H9 (cell line): ENCODE data around the gene IGFBP3. TPM values are rescaled to one million over a fixed set of nuclear protein-coding genes. Genes with fewer than 3 reads are reported as not detected.

Source experiments
- DNase-seq: peaks from one replicate; pipeline ENCODE4 v3.0.0-alpha.2; 2017
- H2AFZ ChIP-seq: one replicate; pipeline ENCODE4 v1.6.1; 2013; ENCODE audit warnings: mild to moderate bottlenecking, low read length, control low read depth, moderate library complexity
- H2AK5ac ChIP-seq: 2 replicates; pipeline ENCODE4 v1.6.1; 2013; ENCODE audit warnings: low read length, control low read depth, mixed read lengths; ENCODE audit not compliant: insufficient read length
- H2BK120ac ChIP-seq: one replicate; pipeline ENCODE4 v1.6.1; 2013; ENCODE audit warnings: low read depth, mild to moderate bottlenecking, low read length, control low read depth, inconsistent platforms; ENCODE audit not compliant: poor library complexity, severe bottlenecking
- H2BK12ac ChIP-seq: 2 replicates; pipeline ENCODE4 v1.6.1; 2013; ENCODE audit warnings: low read length, control low read depth, mixed read lengths, low read depth; ENCODE audit not compliant: insufficient read length
- H2BK15ac ChIP-seq: 2 replicates; pipeline ENCODE4 v1.6.1; 2013; ENCODE audit warnings: low read depth, low read length, control low read depth
- H2BK20ac ChIP-seq: one replicate; pipeline ENCODE4 v1.6.1; 2013; ENCODE audit warnings: low read depth, mild to moderate bottlenecking, low read length, control low read depth, inconsistent platforms; ENCODE audit not compliant: poor library complexity, severe bottlenecking
- H2BK5ac ChIP-seq: 2 replicates; pipeline ENCODE4 v1.6.1; 2013; ENCODE audit warnings: low read length, control low read depth, mixed read lengths; ENCODE audit not compliant: insufficient read length
- H3K14ac ChIP-seq: 2 replicates; pipeline ENCODE4 v1.6.1; 2013; ENCODE audit warnings: low read length, control low read depth; ENCODE audit not compliant: insufficient read depth
- H3K18ac ChIP-seq: 2 replicates; pipeline ENCODE4 v1.6.1; 2013; ENCODE audit warnings: low read depth, mild to moderate bottlenecking, mixed read lengths, low read length, control low read depth; ENCODE audit not compliant: insufficient read length
- H3K23ac ChIP-seq: 2 replicates; pipeline ENCODE4 v1.6.1; 2013; ENCODE audit warnings: low read length, control low read depth, mixed read lengths, low read depth; ENCODE audit not compliant: insufficient read length
- H3K23me2 ChIP-seq: 2 replicates; pipeline ENCODE4 v1.6.1; 2013; ENCODE audit warnings: low read depth, mild to moderate bottlenecking, mixed read lengths, low read length, control low read depth; ENCODE audit not compliant: insufficient read length, poor library complexity, severe bottlenecking
- H3K27ac ChIP-seq: 2 replicates; pipeline ENCODE4 v1.5.1; 2013; ENCODE audit warnings: low read length, control low read depth, mixed read lengths, low read depth; ENCODE audit not compliant: insufficient read length
- H3K27me3 ChIP-seq: 2 replicates; pipeline ENCODE4 v1.6.1; 2013; ENCODE audit warnings: low read length, control low read depth, inconsistent platforms; ENCODE audit not compliant: insufficient read depth
- H3K4ac ChIP-seq: 2 replicates; pipeline ENCODE4 v1.6.1; 2013; ENCODE audit warnings: low read depth, mild to moderate bottlenecking, control low read depth, inconsistent platforms, low read length, moderate library complexity
- H3K4me1 ChIP-seq: 2 replicates; pipeline ENCODE4 v1.6.1; 2013; ENCODE audit warnings: low read length, control low read depth, inconsistent platforms; ENCODE audit not compliant: insufficient read depth
- H3K4me2 ChIP-seq: 2 replicates; pipeline ENCODE4 v1.6.1; 2013; ENCODE audit warnings: low read length, control low read depth, mixed read lengths; ENCODE audit not compliant: insufficient read length, insufficient read depth
- H3K56ac ChIP-seq: 2 replicates; pipeline ENCODE4 v1.6.1; 2013; ENCODE audit warnings: low read depth, mild to moderate bottlenecking, mixed read lengths, low read length, control low read depth; ENCODE audit not compliant: insufficient read length
- H3K79me1 ChIP-seq: 2 replicates; pipeline ENCODE4 v1.6.1; 2013; ENCODE audit warnings: low read depth, mild to moderate bottlenecking, moderate library complexity, low read length, control low read depth, inconsistent platforms; ENCODE audit not compliant: insufficient read depth, poor library complexity, severe bottlenecking
- H3K79me2 ChIP-seq: 2 replicates; pipeline ENCODE4 v1.6.1; 2013; ENCODE audit warnings: low read length, control low read depth, inconsistent platforms; ENCODE audit not compliant: insufficient read depth
- H3K9ac ChIP-seq: 2 replicates; pipeline ENCODE4 v1.6.1; 2013; ENCODE audit warnings: low read length, control low read depth, mixed read lengths; ENCODE audit not compliant: insufficient read length; ENCODE audit errors: extremely low read depth
- H3K9me3 ChIP-seq: one replicate; pipeline ENCODE4 v1.6.1; 2013; ENCODE audit warnings: low read depth, low read length, inconsistent platforms; ENCODE audit not compliant: control insufficient read depth
- H3T11ph ChIP-seq: one replicate; pipeline ENCODE4 v1.6.1; 2013; ENCODE audit warnings: mild to moderate bottlenecking, low read length, control low read depth, inconsistent platforms
- H4K20me1 ChIP-seq: one replicate; pipeline ENCODE4 v1.6.1; 2013; ENCODE audit not compliant: control insufficient read depth, insufficient read length, insufficient read depth
- H4K5ac ChIP-seq: 2 replicates; pipeline ENCODE4 v1.6.1; 2013; ENCODE audit warnings: low read depth, mild to moderate bottlenecking, mixed read lengths, low read length, control low read depth; ENCODE audit not compliant: insufficient read length
- H4K8ac ChIP-seq: replicated peaks from 2 replicates; pipeline ENCODE4 v1.6.1; 2013; ENCODE audit warnings: low read length, control low read depth, mixed read lengths, low read depth; ENCODE audit not compliant: insufficient read length
- H4K91ac ChIP-seq: 2 replicates; pipeline ENCODE4 v1.6.1; 2013; ENCODE audit warnings: low read depth, mild to moderate bottlenecking, moderate library complexity, mixed read lengths, low read length, control low read depth; ENCODE audit not compliant: insufficient read length
- H3K27ac Mint-ChIP-seq, 3 experiments: 2 replicates in 2 of 3; 3 replicates in 1 of 3; pipeline ENCODE4 v1.8.0; 2020 to 2021; ENCODE audit warnings: mixed read lengths in 3 of 3, mild to moderate bottlenecking in 1 of 3, moderate library complexity in 1 of 3
- H3K27me3 Mint-ChIP-seq: 2 replicates; pipeline ENCODE4 v1.8.0; 2021; ENCODE audit warnings: low read depth, mild to moderate bottlenecking, moderate library complexity, mixed read lengths
- H3K36me3 Mint-ChIP-seq, 3 experiments: 2 replicates in 2 of 3; 3 replicates in 1 of 3; pipeline ENCODE4 v1.8.0; 2020 to 2021; ENCODE audit warnings: low read depth in 3 of 3, mixed read lengths in 3 of 3; ENCODE audit not compliant: insufficient read depth in 1 of 3
- H3K4me1 Mint-ChIP-seq, 2 experiments: 2 replicates each; pipeline ENCODE4 v1.8.0; 2020; ENCODE audit warnings: mixed read lengths in 2 of 2
- H3K4me3 Mint-ChIP-seq, 2 experiments: 2 replicates in 1 of 2; 3 replicates in 1 of 2; pipeline ENCODE4 v1.8.0; 2020 to 2021; ENCODE audit warnings: mild to moderate bottlenecking in 2 of 2, mixed read lengths in 2 of 2, moderate library complexity in 1 of 2
- H3K9me3 Mint-ChIP-seq, 2 experiments: 2 replicates in 1 of 2; 3 replicates in 1 of 2; pipeline ENCODE4 v1.8.0; 2020; ENCODE audit warnings: mild to moderate bottlenecking in 2 of 2, mixed read lengths in 2 of 2, moderate library complexity in 1 of 2
- CTCF ChIP-seq: fragments of 200-600 bp; sonication (generic); conservative IDR thresholded peaks from 3 replicates; pipeline ENCODE4 v1.8.0; 2021; ENCODE audit warnings: antibody characterized with exemption, mild to moderate bottlenecking
- WGBS: extraction: QIAGEN DNeasy Blood & Tissue Kit; methylation state at CpG from one replicate; pipeline ENCODE4 v1.1.7; 2013; ENCODE audit warnings: missing lambda C conversion rate, low lambda C conversion rate, mixed read lengths; ENCODE audit not compliant: insufficient read length; ENCODE audit errors: extremely low coverage; 5-methylcytosine and 5-hydroxymethylcytosine counted together
- total RNA-seq: library from RNA; stranded (reverse); gene quantifications from 2 replicates; pipeline ENCODE4 v1.2.1, GENCODE V29; 2021

The IGFBP3 gene
- total RNA-seq, 1 experiment from 2014 or later = 10.0 TPM

- Mint-ChIP-seq H3K4me3 (peak overlapping the region; percentile 71 to 85), H3K9me3 (peaks cover 0 to 4% of the 10 kb centered on the region in 2 experiments; a peak in 2 of 5 replicates), H3K36me3 (peaks cover 0 to 7% (median 2%) of the 10 kb centered on the region in 3 experiments; a peak in 2 of 7 replicates), H3K27me3 (peaks cover 74% of the 10 kb centered on the region), H3K4me1 (peaks cover 38 to 50% of the 10 kb centered on the region in 2 experiments), H3K27ac (no peak overlapping the region)
- no peak overlapping the region for H4K91ac ChIP-seq
- H3K23ac ChIP-seq = no peak overlapping the region
- no peaks in the 10 kb centered on the region for H3K79me1 ChIP-seq
- no peak for TF ChIP-seq CTCF
- no peak overlapping the region for H3K18ac ChIP-seq
- H3K9ac ChIP-seq = no peak overlapping the region
- no peak overlapping the region for H4K8ac ChIP-seq
- no peak overlapping the region for H3K56ac ChIP-seq
- H3K27me3 ChIP-seq = peaks cover 31% of the 10 kb centered on the region; the same call in 1 of the 2 replicates
- no peak for DNase-seq
- no peak overlapping the region for H2BK120ac ChIP-seq
- peaks cover 5% of the 10 kb centered on the region; the same call in 1 of the 2 replicates for H3K4me1 ChIP-seq
- no peak overlapping the region for H2BK5ac ChIP-seq
- no peaks in the 10 kb centered on the region for H3K79me2 ChIP-seq
- H3K9me3 ChIP-seq = no peaks in the 10 kb centered on the region
- H3K23me2 ChIP-seq = peaks cover 14% of the 10 kb centered on the region
- no peak overlapping the region for H2AK5ac ChIP-seq
- no peak overlapping the region for H2BK15ac ChIP-seq
- H4K5ac ChIP-seq = no peak overlapping the region
- no peak overlapping the region for H3K14ac ChIP-seq
- no peak overlapping the region for H2BK20ac ChIP-seq
- no CpG with 5 or more reads among the region's 19 CpGs for WGBS
- no peak overlapping the region for H3K27ac ChIP-seq
- H3K4ac ChIP-seq = no peak overlapping the region
- H3K4me2 ChIP-seq = peak overlapping the region; percentile 71
- no peak overlapping the region for H3T11ph ChIP-seq
- no peak overlapping the region for H2BK12ac ChIP-seq
- no peaks in the 10 kb centered on the region for H4K20me1 ChIP-seq
- no peak overlapping the region for H2AFZ ChIP-seq
These were observed 1.0 kb downstream of the IGFBP3 start for GRCh38 chr7:45919993-45920459.
